Panc1 (cell line): ENCODE measurements around the gene CCDC137. TPM values are rescaled to one million over a fixed set of nuclear protein-coding genes. Genes with fewer than 3 reads are reported as not detected.

Source experiments
- ATAC-seq: fragments of 200-7000 bp; cut with Tn5 transposase; 2 replicates; pipeline ENCODE4 v1.9.1; 2020; ENCODE audit warnings: mild to moderate bottlenecking, moderate library complexity
- BruUV-seq: library from RNA; stranded (reverse); fragments of 400-500 nt; replicated peaks from 2 replicates; lab custom pipeline; 2021; lab: Mats Ljungman, UMichigan
- CTCF ChIA-PET: fragments of 300-600 bp; sonication (Branson Sonifier 250); formaldehyde crosslinking; loops from one replicate; lab custom pipeline; 2022; ENCODE audit warnings: antibody characterized with exemption; lab: Charles Lee
- POLR2A ChIA-PET: fragments of 300-600 bp; sonication (Branson Sonifier 250); formaldehyde crosslinking; loops from one replicate; lab custom pipeline; 2022; ENCODE audit warnings: antibody characterized with exemption; lab: Charles Lee
- DNase-seq: peaks from one replicate; pipeline ENCODE4 v3.0.0-alpha.2; 2010; ENCODE audit warnings: low read depth, low spot score
- H3K27ac ChIP-seq: 2 replicates; pipeline ENCODE4 v1.5.1; 2011; ENCODE audit warnings: mild to moderate bottlenecking, low read length, inconsistent platforms
- H3K27me3 ChIP-seq: fragments of 200-500 bp; sonication (Bioruptor generic); 2 replicates; pipeline ENCODE4 v1.6.0; 2014; ENCODE audit warnings: low read length, inconsistent platforms; ENCODE audit not compliant: control insufficient read depth, insufficient read depth
- H3K36me3 ChIP-seq: fragments of 200-500 bp; sonication (Bioruptor generic); 2 replicates; pipeline ENCODE4 v1.5.1; 2014; ENCODE audit warnings: inconsistent platforms, mild to moderate bottlenecking, low read length, moderate library complexity; ENCODE audit not compliant: control insufficient read depth, insufficient read depth
- H3K4me1 ChIP-seq: 2 replicates; pipeline ENCODE4 v1.5.1; 2011; ENCODE audit warnings: inconsistent platforms, mild to moderate bottlenecking, low read length, moderate library complexity; ENCODE audit not compliant: control insufficient read depth, insufficient read depth
- H3K4me3 ChIP-seq, 2 experiments: 2 replicates each; pipeline ENCODE4 v1.5.1; 2011 to 2012; ENCODE audit warnings: low read depth in 2 of 2, low read length in 2 of 2, mild to moderate bottlenecking in 2 of 2, inconsistent platforms in 1 of 2, moderate library complexity in 1 of 2
- H3K9me3 ChIP-seq: fragments of 200-500 bp; sonication (Bioruptor generic); 2 replicates; pipeline ENCODE4 v1.5.1; 2014; ENCODE audit warnings: low read depth, mild to moderate bottlenecking, inconsistent platforms, low read length, moderate library complexity; ENCODE audit not compliant: control insufficient read depth, insufficient read depth
- POLR2AphosphoS5 ChIP-seq: IDR thresholded peaks from 2 replicates; pipeline ENCODE4 v1.6.1; 2012; ENCODE audit warnings: mild to moderate bottlenecking, low read depth, low read length, moderate library complexity
- SIN3A ChIP-seq: IDR thresholded peaks from 2 replicates; pipeline ENCODE4 v1.6.1; 2012; ENCODE audit warnings: low read depth, mild to moderate bottlenecking, low read length, moderate library complexity, borderline replicate concordance; ENCODE audit not compliant: insufficient read depth
- TCF7L2 ChIP-seq: IDR thresholded peaks from 2 replicates; pipeline ENCODE4 v1.6.1; 2011; ENCODE audit warnings: mild to moderate bottlenecking, low read depth, low read length, inconsistent platforms
- in situ Hi-C: cut with HindIII; loops from 2 replicates; pipeline ENCODE4 v1.10.0; 2016; ENCODE audit warnings: low sequenced_read_pairs, low pct_unique_long_range_greater_than_20kb
- intact Hi-C: fragments of 100-400 bp; cut with micrococcal nuclease; formaldehyde crosslinking; loops from one replicate; pipeline ENCODE4 v1.10.0; 2022; ENCODE audit not compliant: unreplicated experiment
- total RNA-seq: library from RNA; stranded (reverse); gene quantifications from one replicate; pipeline ENCODE4 v1.2.1, GENCODE V29; 2021; ENCODE audit not compliant: unreplicated experiment
- TF ChIP-seq, protein P1 (sequence below): fragments of 450-650 bp; IDR thresholded peaks from 2 replicates; pipeline ENCODE4 v1.5.1; 2017; ENCODE audit warnings: mild to moderate bottlenecking
- TF ChIP-seq, protein P2 (sequence below), 2 experiments: IDR thresholded peaks; 2 replicates each; pipeline ENCODE4 v1.6.1; 2011 to 2012; ENCODE audit warnings: low read depth in 2 of 2, control low read depth in 1 of 2, low read length in 1 of 2, mild to moderate bottlenecking in 1 of 2, moderate library complexity in 1 of 2; ENCODE audit not compliant: insufficient read depth in 1 of 2

CCDC137 gene
- total RNA-seq, 1 experiment from 2014 or later = 74.6 TPM

DNA sequence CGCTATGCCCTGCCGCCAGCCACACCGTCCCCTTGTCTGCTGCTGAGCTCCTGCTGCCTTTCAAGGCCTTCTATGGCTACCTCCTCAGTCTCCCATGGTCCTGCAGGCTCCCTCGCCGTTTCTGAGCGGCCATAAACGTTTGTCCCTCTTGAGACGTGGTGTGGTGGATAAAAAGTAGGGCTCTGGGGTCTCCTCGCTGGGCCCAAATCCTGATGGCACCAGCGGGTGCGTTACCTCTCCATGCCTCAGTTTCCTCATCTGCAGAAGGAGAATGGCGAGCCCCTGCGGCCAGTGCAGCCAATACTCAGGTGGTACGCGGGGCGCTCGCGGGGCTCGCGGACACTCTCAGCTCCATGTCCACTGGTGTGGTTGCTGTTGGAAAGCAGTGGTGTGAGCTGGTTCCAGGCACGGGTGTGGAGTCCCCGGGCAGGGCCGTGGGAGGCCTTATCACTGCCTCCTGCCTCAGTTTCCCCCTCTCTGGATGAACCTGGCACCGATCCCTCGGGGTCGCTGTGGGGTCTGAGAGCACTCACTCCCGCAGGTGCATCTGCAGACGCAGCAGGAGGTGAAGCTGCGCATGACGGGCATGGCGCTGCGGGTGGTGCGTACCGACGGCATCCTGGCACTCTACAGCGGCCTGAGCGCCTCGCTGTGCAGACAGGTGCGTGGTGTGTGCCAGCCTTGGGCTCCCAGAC is 48.0 kb downstream of the CCDC137 start:
- Histone ChIP-seq H3K27me3 (no peaks in the 10 kb centered on the region), H3K9me3 (no peaks in the 10 kb centered on the region), H3K4me3 (no peak overlapping the region), H3K36me3 (peaks cover 3% of the 10 kb centered on the region; the same call in 1 of the 2 replicates), H3K4me1 (peaks cover 34% of the 10 kb centered on the region), H3K27ac (no peak overlapping the region)
- DNase-seq (no peak), ATAC-seq (no peak)
- intact Hi-C loops = no loop called here
- in situ Hi-C loops = no loop called here
- POLR2A ChIA-PET = interaction anchor here (0.6 kb wide), 1 partner anchor 153 kb away, joined by 3 read pairs; no protein-coding TSS in a partner anchor
- no TSS peak for BruUV-seq
- CTCF ChIA-PET = no interaction called here
- TF ChIP-seq, protein P1, sequence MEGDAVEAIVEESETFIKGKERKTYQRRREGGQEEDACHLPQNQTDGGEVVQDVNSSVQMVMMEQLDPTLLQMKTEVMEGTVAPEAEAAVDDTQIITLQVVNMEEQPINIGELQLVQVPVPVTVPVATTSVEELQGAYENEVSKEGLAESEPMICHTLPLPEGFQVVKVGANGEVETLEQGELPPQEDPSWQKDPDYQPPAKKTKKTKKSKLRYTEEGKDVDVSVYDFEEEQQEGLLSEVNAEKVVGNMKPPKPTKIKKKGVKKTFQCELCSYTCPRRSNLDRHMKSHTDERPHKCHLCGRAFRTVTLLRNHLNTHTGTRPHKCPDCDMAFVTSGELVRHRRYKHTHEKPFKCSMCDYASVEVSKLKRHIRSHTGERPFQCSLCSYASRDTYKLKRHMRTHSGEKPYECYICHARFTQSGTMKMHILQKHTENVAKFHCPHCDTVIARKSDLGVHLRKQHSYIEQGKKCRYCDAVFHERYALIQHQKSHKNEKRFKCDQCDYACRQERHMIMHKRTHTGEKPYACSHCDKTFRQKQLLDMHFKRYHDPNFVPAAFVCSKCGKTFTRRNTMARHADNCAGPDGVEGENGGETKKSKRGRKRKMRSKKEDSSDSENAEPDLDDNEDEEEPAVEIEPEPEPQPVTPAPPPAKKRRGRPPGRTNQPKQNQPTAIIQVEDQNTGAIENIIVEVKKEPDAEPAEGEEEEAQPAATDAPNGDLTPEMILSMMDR = no peak
- TF ChIP-seq SIN3A (no peak), POLR2AphosphoS5 (no peak), TCF7L2 (no peak)
- TF ChIP-seq, protein P2, sequence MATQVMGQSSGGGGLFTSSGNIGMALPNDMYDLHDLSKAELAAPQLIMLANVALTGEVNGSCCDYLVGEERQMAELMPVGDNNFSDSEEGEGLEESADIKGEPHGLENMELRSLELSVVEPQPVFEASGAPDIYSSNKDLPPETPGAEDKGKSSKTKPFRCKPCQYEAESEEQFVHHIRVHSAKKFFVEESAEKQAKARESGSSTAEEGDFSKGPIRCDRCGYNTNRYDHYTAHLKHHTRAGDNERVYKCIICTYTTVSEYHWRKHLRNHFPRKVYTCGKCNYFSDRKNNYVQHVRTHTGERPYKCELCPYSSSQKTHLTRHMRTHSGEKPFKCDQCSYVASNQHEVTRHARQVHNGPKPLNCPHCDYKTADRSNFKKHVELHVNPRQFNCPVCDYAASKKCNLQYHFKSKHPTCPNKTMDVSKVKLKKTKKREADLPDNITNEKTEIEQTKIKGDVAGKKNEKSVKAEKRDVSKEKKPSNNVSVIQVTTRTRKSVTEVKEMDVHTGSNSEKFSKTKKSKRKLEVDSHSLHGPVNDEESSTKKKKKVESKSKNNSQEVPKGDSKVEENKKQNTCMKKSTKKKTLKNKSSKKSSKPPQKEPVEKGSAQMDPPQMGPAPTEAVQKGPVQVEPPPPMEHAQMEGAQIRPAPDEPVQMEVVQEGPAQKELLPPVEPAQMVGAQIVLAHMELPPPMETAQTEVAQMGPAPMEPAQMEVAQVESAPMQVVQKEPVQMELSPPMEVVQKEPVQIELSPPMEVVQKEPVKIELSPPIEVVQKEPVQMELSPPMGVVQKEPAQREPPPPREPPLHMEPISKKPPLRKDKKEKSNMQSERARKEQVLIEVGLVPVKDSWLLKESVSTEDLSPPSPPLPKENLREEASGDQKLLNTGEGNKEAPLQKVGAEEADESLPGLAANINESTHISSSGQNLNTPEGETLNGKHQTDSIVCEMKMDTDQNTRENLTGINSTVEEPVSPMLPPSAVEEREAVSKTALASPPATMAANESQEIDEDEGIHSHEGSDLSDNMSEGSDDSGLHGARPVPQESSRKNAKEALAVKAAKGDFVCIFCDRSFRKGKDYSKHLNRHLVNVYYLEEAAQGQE (IDR thresholded peaks at IDR 0.05; ENCODE audit: insufficient read depth in 1 of 2, low read depth in 2 of 2, low read length in 1 of 2) = no peak

DNA sequence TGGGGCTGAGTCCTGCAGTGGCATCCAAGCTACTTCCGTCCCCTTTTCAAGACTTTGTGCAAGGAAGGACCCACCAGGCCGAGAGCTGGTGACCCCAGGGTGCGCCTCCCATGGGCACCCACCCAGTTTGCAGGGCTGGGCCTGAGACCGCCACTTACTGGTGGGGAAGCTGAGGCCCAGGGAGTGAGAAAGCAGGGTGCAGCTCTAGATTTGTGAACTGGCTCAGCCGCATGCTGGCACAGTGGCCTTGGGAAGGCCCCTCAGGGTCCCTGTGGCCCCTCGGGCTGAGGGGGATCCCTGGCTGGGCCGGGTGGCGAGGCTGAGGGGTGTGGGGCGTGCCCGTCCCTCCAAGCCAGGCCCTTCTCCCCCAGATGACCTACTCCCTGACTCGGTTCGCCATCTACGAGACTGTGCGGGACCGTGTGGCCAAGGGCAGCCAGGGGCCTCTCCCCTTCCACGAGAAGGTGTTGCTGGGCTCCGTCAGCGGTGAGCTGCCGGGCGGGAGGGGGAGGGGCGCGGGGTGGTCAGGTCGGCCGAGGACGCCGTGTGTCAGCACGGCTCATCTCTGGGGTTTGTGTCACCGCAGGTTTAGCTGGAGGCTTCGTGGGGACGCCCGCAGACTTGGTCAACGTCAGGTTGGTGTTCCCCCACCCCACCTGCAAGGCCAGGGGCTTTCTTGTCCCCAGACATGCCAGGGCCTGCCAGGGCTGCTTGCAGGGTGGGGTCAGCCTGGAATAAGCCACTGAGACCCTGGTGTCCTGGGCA is 48.8 kb downstream of the CCDC137 start:
- CTCF ChIA-PET = no interaction called here
- Histone ChIP-seq H3K27ac (no peak overlapping the region), H3K27me3 (no peaks in the 10 kb centered on the region), H3K4me1 (peaks cover 28% of the 10 kb centered on the region), H3K9me3 (no peaks in the 10 kb centered on the region), H3K4me3 (no peak overlapping the region), H3K36me3 (peaks cover 3% of the 10 kb centered on the region; the same call in 1 of the 2 replicates)
- intact Hi-C loops = no loop called here
- no peak for TF ChIP-seq SIN3A
- TF ChIP-seq, protein P2 (IDR thresholded peaks at IDR 0.05; ENCODE audit: insufficient read depth in 1 of 2, low read depth in 2 of 2, low read length in 1 of 2) = no peak
- TF ChIP-seq POLR2AphosphoS5 = no peak
- no peak for TF ChIP-seq TCF7L2
- TF ChIP-seq, protein P1 = no peak
- in situ Hi-C loops = no loop called here
- POLR2A ChIA-PET = interaction anchor here (0.6 kb wide), 1 partner anchor 297 kb away, joined by 3 read pairs; no protein-coding TSS in a partner anchor
- ATAC-seq (no peak), DNase-seq (no peak)
- BruUV-seq = no TSS peak
